IMR-90 (cell line): ENCODE measurements around the gene PBX4.
"Not testable (repeated sequence)": the region's sequence is repeated elsewhere in the genome, so short reads cannot be mapped to it uniquely, and the experiment has no call there.

Experiments used
- CEBPB ChIP-seq: IDR thresholded peaks from 2 replicates; pipeline ENCODE4 v1.6.1; 2012; ENCODE audit warnings: low read depth, low read length, improper control_type of control experiment
- CTCF ChIP-seq: conservative IDR thresholded peaks from 2 replicates; pipeline ENCODE4 v1.5.1; 2012; ENCODE audit warnings: mild to moderate bottlenecking, low read depth, low read length, improper control_type of control experiment
- MAZ ChIP-seq: IDR thresholded peaks from 2 replicates; pipeline ENCODE4 v1.6.1; 2012; ENCODE audit warnings: low read depth, mild to moderate bottlenecking, low read length, improper control_type of control experiment, moderate library complexity, borderline replicate concordance
- RAD21 ChIP-seq: IDR thresholded peaks from 2 replicates; pipeline ENCODE4 v1.6.1; 2012; ENCODE audit warnings: low read length, improper control_type of control experiment

GRCh38 chr19:19665420-19665948, 47.0 kb upstream of the PBX4 start:
- not testable (repeated sequence) for TF ChIP-seq MAZ, CEBPB, CTCF, RAD21
